AG09319 (cell line): ENCODE results near the gene ENPP5.

Experiments used
- DNase-seq: peaks from one replicate; pipeline ENCODE4 v3.0.0-alpha.2; 2010; ENCODE audit warnings: low read depth; ENCODE audit errors: extremely low read depth
- CTCF ChIP-seq: IDR thresholded peaks from 2 replicates; pipeline ENCODE4 v1.5.1; 2011; ENCODE audit warnings: low read depth, mild to moderate bottlenecking, inconsistent platforms, low read length, moderate library complexity

ENPP5 gene

DNA sequence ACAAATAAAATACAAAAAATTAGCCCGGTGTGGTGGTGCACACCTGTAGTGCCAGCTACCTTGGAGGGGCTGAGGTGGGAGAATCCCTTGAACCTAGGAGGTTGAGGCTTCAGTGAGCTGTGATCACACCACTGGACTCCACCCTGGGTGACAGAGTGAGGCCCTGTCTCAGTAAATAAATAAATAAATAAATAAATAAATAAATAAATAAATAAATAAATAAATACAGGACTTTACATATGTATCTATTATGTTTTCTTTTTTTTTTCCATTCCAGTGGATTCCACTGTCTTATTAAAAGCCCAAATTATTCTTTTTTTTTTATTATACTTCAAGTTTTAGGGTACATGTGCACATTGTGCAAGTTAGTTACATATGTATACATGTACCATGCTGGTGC lies 41.1 kb upstream of the ENPP5 start:
- no peak for TF ChIP-seq CTCF
- no peak for DNase-seq

DNA sequence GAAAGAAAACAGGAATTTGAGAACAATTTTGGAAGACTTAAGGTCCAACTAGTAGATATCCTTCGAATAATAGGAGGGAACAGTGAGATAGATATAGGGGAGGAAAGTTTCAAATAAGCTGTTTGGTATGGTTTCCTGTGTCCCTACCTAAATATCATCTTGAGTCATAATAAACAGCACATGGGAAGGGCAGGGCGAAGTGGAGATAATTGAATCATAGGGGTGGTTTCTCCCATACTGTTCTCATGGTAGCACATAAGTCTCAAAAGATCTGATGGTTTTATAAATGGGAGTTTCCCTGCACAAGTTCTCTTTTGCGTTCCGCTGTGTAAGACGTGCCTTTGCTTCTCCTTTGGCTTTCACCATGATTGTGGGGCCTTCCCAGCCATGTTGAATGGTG lies 39.5 kb upstream of the ENPP5 start:
- no peak for TF ChIP-seq CTCF
- no peak for DNase-seq

GRCh38 chr6:46208303-46208702 lies 37.5 kb upstream of the ENPP5 start:
- no peak for DNase-seq
- TF ChIP-seq CTCF = no peak

- TF ChIP-seq CTCF = no peak
- DNase-seq = no peak
These were observed 36.4 kb upstream of the ENPP5 start for GRCh38 chr6:46207174-46207573.

- no peak for TF ChIP-seq CTCF
- DNase-seq = no peak
These were observed 34.3 kb upstream of the ENPP5 start for GRCh38 chr6:46204880-46205650.

- no peak for TF ChIP-seq CTCF
- DNase-seq = no peak
These were observed 32.8 kb upstream of the ENPP5 start for GRCh38 chr6:46203391-46204177.

DNA sequence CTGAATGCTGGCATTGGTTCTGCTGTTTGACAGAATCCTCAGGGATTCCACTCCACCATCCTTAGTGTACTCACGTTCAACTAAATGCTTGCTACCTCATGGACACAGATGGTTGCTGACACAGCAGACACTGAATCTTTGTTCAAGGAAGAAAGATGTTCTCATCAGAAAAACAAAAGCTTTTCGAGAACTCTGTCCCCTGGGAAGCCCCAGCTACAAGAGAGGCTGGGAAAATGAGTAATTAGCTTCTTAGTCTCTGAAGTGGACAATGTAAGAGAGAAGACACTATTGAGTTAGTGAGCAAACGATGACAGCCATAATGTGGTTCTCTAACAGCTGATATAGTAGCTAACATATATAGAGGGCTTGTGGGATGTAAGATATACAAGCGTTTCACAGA lies 30.9 kb upstream of the ENPP5 start:
- no peak for TF ChIP-seq CTCF
- no peak for DNase-seq
